HG03460 (cell line): Measurements from ENCODE around the gene PLPPR4.
"Not testable (repeated sequence)": the region's sequence is repeated elsewhere in the genome, so short reads cannot be mapped to it uniquely, and the experiment has no call there.

ENCODE experiments used
- ATAC-seq: cut with Tn5 transposase; IDR thresholded peaks from one replicate; pipeline ENCODE4 v1.9.1; 2021; ENCODE audit not compliant: unreplicated experiment

Gene PLPPR4

GRCh38 chr1:99266726-99267125 is 2.4 kb downstream of the PLPPR4 start:
- ATAC-seq, result no peak

- ATAC-seq, result no peak
Measured at GRCh38 chr1:99268021-99268420, 3.7 kb downstream of the PLPPR4 start.

GRCh38 chr1:99269321-99269720 is 5.0 kb downstream of the PLPPR4 start:
- ATAC-seq, result no peak

- ATAC-seq, result no peak
Measured at GRCh38 chr1:99270646-99271045, 6.4 kb downstream of the PLPPR4 start.

DNA sequence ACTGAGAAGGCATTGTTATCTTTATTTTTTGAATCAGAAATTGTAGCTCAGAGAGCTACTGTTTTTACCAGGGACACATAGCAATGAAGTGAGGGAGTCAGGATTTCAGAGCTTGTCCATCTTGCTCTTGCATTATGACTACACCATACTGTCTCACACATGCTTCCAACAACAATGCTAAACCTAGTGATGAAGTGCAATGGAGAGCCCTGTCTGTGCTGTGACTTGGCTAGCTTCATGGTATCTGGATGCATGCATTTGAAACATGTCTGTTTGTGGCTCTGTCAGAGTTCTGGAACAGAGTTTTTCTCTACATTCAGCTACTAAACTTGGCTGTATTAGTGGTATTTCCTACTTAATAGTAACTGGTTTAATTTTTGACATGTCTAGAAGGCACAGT is 7.0 kb downstream of the PLPPR4 start:
- ATAC-seq, result no peak

DNA sequence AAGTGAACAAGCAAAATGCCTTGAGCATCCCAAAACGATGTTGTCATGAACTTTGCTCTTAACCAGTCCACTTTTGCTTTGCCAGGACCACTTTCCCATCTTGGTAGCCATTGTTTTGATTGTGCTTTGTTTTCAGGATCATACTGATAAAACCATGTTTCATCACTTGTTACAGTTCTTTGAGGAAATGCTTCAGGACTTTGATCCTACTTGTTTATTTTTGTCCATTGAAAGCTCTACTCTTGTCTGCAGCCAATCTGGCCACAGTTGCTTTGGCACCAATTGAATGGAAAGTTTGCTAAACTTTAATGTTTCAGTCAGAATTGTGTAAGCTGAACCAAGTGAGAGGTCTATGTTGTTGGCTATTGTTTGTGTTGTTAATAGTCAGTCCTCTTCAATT is 12.8 kb downstream of the PLPPR4 start:
- ATAC-seq, result no peak

GRCh38 chr1:99279525-99279924 is 15.2 kb downstream of the PLPPR4 start:
- ATAC-seq, result no peak

- ATAC-seq, result no peak
Measured at GRCh38 chr1:99281105-99281504, 16.8 kb downstream of the PLPPR4 start.

DNA sequence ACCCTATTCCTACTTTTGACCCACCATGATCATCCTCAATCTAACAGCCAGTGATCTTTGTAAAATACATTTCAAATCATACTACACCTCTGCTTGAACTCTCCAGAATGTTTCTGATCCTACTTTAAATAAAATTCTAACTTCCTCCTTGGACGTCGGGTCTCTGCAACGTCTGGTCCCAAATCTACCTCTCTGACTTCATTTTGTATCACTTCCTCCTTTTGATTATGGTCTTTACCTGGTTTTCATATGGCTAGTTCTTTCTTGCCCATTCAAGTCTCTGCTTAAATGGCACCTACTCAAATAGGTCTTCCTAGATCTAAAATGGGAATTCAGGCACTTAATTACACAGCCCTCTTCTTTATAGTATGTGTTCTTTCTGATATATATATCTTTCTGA is 18.2 kb downstream of the PLPPR4 start:
- no peak for ATAC-seq

DNA sequence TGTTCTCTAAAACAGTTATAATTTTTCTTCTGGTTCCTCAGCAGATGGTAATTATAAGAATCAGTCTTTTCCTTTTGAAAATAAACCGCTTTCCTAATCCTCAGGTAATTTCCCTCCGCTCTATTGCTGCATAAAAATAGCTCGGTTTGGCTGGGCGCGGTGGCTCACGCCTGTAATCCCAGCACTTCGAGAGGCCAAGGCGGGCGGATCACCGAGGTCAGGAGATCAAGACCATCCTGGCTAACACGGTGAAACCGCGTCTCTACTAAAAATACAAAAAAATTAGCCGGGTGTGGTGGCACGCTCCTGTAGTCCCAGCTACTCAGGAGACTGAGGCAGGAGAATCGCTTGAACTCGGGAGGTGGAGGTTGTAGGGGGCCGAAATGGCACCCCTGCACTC is 19.2 kb downstream of the PLPPR4 start:
- ATAC-seq, result not testable (repeated sequence)

- ATAC-seq, result no peak
Measured at GRCh38 chr1:99292886-99293285, 28.6 kb downstream of the PLPPR4 start.

DNA sequence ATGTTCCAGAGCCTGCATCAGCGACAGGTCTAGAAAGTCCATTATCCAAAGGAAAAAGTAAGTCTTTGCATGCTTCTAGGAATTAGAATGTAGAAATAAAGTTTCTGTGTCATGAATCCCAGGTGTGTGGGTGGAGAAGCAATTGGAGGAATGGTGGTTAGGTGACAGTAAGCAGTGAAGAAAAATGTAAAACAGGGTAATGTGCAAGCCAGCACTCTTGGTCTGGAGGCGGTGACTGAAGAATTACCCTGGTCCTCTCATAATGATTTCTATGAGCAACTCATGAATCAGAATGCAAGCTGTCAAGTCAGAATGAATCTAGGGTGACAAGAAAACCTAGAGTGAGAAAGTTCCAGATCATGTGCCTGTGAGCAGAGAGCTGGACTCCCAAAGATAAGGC is 33.6 kb downstream of the PLPPR4 start:
- ATAC-seq, result no peak

GRCh38 chr1:99304725-99305282 is 40.5 kb downstream of the PLPPR4 start:
- no peak for ATAC-seq

- ATAC-seq, result no peak
Measured at GRCh38 chr1:99305626-99306025, 41.3 kb downstream of the PLPPR4 start.

- no peak for ATAC-seq
Measured at GRCh38 chr1:99306056-99306455, 41.8 kb downstream of the PLPPR4 start.

GRCh38 chr1:99306644-99307043 is 42.4 kb downstream of the PLPPR4 start:
- ATAC-seq, result no peak

DNA sequence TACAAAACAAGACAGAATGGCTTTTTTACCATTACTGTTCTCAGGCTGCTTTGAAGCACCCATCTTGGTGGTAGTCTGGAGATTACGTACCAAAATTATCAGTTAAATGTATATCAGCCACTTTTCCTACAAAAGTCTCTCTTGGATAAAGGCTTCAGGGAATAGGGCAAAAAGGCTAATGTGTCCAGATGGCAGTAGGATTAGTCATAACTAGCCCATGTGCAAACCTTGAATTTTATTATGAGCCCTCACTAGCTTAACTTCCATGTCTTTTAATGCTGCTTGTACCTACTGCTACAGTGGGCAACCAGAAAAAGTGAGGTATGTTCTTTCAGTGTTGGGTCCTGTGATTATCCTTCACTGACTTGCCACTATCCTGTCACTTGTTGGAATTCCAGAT is 51.0 kb downstream of the PLPPR4 start:
- ATAC-seq, result no peak

DNA sequence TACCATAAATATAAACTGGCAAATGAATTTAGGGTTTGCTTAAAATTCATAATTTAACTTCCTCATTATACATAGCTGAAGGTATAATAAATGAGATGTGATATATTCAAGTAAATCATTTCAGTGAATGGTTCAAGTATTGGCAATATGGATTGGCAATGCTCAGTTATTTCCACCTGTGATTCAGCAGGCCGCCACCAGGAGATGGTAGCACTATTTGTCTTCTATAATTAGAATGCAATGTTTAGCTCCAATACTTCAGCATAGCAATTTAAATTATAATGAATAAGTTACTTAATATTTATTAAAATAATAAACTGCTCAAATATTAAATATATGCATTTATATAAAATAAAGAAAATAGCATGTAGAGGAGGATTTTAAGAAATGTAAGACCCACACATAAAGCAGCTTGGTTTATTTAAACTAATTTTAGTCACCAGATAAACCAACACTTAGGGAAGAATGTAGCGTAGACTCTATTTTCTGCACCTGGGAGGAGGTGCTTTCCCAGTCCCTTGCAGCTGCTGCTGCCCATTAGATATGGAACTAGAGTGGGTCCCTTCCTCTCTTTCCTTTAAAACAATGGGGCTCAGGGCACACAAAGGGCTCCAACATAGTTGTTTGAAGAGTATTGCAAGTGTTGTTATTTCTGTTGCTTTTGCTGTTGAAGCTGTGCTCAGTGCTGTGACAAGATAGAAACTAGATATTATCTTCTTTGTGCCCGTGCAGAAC is 62.1 kb downstream of the PLPPR4 start:
- no peak for ATAC-seq

DNA sequence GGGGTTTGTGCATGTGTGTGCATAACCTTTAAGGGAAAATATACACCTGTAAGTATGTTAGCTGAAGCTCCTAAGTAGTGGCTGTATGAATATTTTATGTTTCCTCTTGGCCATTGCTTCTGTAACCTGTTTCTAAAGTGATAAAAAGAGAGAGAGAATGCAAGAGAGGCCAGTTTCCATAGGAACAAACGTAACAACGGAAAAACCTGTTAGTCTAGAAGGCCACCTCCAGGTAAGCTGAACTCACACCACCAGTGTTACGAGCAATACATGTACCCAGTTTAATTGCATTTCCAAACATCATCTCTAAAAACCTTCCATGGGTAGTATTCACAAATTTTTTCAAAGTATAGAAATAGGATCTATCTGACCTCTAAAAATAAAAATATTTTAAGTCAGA is 63.1 kb downstream of the PLPPR4 start:
- ATAC-seq, result no peak

DNA sequence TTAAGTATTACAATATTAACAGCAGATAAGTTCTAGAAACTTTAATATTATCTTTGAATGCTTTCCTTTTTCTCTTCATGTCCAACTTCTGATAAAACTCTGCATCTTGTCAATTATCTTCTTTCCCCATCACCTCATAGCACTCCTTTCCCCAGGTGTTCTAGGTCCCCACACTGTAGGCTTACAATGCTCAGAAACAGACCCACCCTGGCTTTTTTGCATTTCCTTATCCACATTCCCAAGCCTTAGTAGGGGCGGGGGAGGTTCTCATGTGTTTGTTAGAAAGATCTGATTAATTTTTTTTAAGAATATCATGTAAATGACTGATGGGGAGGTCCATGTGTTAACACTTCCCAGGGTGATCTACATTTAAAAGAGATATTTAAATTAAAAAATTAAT is 63.9 kb downstream of the PLPPR4 start:
- no peak for ATAC-seq

DNA sequence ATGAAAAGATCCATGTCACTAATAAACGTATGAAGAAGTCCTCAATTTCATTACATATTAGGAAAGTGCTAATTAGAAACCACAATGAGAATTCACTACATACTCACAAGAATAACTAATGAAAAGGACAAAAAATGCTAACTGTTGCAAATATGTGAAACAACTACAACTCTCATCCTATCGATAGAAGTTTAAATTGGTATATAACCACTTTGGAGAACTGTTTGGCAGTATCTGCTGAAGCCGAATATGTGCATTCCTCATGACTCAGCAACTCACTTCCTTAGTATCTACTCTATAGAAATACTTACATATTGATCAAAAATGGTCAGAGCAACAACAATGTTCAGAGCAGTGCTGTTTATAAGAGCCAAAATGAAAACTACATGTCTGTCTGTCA is 66.8 kb downstream of the PLPPR4 start:
- no peak for ATAC-seq

GRCh38 chr1:99331636-99332035 is 67.3 kb downstream of the PLPPR4 start:
- no peak for ATAC-seq

GRCh38 chr1:99332561-99332960 is 68.3 kb downstream of the PLPPR4 start:
- no peak for ATAC-seq
